ELR (cell line): ENCODE results near the gene PRKCA.
A peak's percentile ranks its signal among the peaks of the same experiment; 100 is the strongest.
"Not testable (repeated sequence)": the region's sequence is repeated elsewhere in the genome, so short reads cannot be mapped to it uniquely, and the experiment has no call there.

Source experiments
- DNase-seq: peaks from one replicate; pipeline ENCODE4 v3.0.0-alpha.2; 2015; ENCODE audit warnings: low read depth

Gene PRKCA

DNA sequence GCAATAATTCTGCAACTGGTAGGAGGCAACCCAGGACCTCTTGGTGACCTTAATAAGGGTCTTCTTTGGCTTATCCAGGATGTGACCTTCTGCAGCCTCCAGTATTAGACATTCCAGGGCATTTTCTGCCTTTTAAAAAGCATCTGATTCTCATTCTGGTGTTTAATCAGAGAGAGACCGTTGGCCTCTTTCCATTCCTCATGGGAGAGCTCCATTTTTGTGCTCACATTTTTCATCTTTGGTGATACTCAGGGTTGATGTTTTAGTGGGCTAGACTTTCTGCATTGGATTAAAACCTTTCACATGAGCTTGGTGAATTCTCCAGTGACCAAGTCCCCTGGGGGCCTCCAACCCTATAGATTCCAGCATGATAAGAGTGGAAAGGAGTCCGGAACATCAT lies 382.3 kb downstream of the PRKCA start:
- no peak for DNase-seq

DNA sequence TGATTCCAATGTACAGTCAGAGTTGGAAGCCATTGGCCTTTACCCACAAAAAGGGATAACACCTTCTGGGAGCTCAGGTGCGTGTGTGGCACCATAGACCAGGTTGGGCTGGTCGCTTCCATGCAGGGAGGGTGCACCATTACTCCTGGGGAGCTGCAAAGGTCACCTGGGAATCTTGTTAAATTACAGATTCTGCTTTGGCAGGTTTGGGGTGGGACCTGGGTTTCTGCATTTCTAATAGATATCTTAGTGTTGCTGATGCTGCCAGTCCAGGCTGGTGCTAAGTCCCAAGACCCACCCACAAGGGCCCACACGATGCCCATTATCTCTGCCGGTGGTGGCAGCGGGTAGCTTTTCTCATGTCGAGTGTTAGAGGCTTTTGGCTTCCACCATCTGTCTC lies 384.2 kb downstream of the PRKCA start:
- DNase-seq = no peak

DNA sequence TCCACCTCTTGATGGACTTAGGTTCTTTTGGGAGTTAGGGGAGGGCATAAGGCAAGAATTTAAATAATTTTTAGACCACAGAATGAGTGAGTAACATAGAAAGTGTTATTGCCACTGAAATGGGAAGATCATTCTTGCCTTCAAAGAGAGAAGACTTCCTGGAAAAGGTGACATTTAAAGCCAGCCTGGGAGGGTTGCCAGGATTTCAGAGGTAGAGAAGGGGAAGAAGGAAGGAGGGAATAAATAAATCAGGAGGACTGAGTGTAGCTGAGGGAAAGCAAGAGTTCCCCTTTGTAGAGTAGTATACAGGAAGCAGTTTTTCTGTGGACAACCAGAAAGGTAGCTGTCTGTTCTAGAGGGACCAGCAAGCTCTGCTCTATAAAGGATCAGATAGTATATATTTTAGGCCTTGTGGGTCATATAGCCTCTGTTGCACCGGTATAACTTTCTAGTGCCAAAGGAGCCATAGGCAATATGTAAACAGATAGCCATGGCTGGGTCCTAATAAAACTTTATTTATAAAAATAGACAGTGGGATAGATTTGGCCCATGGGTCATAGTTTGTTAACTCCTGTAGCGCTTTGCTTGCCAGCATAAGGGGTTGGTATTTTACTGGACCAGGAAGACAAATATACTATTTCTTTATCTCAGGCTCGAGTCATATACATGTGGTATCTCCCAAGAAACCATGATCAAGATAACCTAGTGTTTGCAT lies 385.3 kb downstream of the PRKCA start:
- no peak for DNase-seq

DNA sequence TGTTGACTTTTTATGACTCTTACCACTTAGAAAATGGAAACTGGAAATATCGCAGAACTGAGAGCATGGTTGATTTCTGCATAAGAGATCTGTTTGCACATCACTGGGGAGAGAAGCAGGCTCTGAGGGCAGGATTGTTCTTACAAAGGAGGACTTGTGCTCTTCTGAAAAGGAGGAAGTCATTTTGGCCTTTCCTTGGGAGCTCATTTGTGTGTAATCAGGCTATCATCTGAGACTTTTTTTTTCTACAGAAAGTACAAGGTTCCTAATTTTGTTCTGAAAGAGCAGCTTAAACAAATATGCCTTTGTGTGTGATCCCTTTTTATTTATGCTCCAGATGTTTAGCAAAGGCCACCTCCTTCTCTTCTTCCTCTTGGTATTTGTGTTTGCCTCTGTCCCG lies 386.8 kb downstream of the PRKCA start:
- no peak for DNase-seq

DNA sequence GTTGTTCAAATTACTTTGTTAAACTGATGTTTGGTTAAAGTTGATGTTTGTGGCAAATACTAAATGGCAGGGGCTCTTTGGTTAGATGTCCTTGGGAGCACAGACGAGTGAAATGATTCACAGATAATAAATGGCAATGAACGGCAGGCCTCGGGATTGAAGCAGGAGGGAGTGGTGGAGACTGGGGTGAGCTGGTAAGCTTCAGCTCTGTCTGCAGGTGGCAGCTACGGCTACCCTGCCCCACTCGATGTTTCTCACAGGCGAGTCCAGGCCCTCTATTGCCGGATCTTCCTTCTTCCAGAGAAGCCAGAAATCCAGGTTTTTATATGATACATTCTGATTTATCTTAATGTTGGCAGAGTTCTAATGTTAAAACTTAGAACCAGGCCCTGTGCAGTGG lies 387.8 kb downstream of the PRKCA start:
- no peak for DNase-seq

DNA sequence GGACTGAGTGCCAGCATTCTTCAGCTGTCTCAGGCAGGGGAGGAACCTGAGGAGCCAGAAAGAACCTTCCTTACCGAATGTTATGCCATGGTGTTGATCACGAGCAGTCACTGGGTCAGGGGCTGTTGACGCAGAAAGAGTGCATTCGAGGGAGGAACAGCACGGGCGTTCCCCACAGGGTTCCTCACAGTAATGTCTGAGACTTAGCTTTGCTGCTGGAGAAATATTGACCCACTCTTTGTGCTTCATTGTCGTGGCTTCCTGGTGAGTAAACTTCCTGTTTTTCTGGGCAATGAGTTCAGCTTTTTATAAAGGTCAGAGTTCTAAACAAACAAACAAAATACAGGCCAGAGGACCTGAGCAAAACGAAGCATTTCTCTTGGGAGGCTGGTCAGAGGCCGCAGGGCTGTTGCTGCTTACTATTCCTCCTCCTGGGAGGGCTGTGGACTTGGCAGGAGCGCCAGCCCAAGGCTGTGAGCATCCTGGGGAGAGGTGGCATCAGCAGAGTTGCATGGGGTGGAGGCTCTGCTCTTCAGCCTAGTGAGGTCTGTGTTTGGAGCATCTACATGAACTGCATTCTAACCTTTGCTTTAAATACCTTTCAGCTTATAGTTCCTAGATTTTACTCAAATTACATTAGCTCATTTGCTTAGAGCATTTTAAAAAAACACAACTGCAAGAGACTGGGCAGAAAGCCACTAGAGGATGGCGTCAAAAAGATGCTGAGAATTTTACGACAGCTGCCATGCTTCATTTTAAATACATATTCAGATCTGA lies 389.4 kb downstream of the PRKCA start:
- DNase-seq = peak; percentile 46

DNA sequence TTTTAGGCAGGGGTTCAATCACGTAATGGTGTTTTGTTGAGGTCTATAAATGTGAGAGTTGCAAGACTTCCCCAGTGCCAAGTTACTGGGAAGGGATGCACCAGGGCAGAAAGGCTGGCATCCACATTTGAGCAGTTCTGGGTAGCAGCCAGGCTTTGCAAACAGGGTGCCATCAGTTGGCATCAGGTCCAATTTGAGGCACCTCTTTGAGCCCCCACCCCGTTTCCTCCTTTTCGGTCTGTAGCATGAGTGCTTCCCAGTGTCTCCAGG lies 389.9 kb downstream of the PRKCA start:
- DNase-seq = no peak

DNA sequence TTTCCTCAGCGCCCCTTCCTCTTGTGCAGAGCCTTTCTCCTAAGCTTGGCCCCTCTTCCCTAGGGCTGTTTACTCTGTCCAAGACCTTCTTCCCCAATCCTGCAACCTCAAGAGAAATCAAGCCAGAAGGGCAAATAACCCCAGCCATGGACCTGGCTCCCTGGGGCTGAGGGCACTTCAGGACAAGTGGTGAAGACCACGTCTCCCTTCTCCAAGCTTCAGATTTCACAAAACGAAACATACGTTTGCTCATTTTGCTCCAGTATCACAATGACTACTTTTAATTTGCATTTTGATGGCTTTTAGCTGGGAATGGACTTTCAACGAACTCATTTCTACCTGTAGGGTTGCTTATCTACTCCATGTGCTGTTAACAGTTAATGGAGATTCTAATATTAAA lies 392.7 kb downstream of the PRKCA start:
- no peak for DNase-seq

DNA sequence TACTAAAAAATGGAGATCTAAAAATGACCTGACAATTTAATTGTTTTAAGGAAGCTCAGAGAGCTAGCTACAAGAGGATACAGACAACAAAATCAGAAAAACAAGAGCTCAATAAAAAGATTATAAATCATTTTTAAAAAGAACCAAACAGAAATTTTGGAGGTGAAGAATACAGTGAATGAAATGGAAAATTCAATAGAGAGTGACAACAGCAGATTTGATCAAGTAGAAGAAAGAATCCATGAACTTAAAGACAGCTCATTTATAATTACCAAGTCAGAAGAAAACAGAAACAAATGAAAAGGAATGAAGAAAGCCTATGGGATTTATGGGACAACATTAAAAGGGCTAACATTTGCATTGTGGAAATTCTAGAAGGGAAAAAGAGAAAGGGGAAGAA lies 395.9 kb downstream of the PRKCA start:
- DNase-seq = no peak

DNA sequence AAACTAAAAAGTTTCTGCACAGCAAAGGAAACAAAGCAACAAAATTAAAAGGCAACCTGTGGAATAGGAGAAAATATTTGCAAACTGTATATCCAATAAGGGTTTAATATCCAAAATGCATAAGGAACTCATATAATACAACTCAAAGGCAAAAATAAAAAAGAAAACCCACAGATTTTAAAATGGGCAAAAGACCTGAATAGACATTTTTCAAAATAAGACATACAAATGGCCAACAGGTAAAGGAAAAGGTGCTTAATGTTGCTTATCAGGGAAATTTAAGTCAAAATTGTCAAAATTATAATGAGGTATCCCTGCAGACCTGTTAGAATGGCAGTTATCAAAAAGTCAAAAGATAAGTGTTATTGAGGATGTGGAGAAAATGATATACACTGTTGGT lies 399.0 kb downstream of the PRKCA start:
- DNase-seq = no peak

DNA sequence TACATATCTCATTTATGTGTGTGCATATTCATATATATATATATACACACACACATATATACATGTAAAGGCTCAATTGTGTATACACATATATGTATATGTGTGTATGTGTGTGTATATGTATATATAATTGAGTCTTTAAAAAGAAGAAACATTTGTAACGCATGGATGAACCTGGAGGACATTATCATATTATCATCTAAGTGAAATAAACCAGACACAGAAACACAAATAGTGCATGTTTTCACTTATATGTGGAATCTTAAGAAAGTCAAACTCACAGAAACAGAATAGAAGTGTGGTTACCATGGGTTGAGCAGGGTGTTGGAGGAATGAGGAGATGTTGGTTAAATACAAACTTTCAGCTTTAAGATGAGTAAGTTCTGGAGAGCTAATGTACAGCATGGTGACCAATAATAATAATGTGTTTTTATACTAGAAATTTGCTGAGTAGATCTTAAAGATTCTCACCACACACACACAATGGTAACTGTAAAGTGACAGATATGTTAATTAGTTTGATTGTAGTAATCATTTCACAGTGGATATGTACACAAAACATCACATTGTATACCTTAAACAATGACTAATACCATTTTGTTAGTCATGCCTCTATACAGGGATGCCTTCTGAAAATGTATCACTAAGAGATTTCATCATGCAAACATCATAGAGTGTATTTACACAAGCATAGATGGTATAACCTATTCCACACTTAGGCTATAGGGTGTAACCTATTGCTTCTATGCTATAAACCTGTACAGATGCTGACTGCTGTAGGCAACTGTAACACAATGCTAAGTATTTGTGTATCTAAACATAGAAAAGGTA lies 399.9 kb downstream of the PRKCA start:
- peak; percentile 82 for DNase-seq

DNA sequence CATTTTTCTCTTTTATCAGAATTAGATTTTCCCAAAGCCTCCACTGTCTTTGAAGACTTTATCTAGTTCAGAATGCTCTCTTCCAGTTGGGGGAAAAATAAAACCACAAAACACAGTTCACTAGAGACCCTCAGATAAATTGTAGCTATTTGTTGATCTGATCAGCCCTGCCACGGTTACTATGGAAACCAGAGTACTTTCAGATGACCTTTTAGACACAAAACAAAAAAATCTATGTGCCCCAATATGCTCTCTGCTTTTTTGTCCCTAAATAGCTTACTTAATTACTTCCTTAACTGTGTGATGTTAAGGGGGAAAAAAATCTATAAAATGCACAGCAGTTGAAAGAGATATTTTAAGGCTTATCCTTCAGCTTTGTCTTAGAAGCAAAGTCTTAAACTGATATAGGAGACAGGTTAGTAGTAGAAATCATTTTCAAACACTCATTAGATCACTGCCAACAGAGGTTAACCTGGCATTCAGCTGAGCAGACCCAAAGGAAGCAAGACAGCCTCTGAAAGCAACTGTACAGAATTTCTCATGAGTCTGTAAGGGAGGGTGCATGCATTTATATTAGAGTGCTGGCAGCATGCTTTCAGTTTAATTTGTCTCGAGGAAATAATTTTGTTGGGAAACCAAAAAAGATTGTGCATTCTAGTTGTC lies 402.6 kb downstream of the PRKCA start:
- DNase-seq = no peak

DNA sequence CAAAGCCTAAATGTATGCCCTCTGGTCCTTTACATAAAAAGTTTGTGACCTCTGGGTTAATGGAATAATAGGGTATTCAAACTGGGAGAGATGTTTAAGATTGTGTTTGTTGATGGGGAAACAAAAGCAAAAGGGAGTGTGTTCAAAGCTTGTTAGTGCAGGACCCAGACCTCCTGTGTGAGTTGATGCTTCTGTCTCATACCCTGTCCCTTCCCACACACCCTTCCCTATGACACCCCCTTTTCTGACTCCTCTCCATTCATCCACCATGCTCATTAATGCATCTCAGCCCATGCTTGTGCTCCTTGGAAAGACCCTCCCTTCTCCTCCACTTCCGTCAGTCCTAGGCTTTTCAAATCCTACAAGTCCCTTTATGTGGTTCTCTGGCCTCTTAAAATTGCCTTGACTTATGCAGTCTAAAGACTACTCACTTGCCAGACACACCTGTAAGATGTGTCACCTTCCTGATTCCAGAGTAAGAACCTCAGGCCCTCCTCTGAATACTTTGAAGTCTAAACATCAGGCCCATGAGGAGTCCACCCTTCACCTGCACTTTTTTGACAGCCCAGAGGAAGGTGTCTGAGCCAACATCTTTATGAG lies 404.5 kb downstream of the PRKCA start:
- no peak for DNase-seq

DNA sequence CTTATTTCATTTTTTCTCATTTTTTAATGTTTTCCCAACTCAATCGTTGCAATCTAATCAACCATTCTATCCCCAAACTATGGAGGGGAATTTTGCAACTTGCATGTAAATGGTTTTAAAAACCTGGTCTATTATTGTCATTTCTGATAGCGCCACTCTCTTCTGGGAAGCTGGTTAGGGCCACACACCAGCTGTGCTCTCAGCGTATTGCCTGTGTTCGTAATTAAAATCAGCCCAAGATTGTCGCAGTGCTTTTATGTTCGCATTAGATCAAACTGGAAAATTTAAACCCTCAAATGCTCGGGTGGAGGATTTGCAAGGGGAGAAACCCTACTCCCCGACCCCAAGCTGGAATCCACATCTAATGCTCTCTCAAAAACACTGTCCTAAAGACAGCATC lies 409.0 kb downstream of the PRKCA start:
- no peak for DNase-seq

DNA sequence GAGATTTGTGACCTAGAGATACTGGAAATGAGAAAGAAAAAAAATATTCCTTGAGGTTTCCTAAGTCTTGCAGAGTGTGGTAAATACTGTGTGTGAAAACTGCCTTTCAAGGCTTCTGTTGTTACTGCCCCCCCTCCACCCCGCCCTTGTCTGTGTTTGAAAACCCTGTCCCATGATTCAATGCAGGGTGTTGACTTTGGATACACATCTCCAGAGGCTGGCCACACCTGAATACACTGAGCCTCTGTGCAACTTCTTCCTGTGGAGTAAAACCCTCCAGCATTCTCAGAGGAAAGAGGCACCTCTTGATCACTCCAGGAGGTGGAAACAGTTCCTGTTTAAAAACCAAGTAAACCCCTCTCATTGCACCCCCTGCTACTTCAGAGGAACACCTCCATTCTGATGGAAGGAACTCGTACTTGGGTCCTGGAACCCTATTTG lies 409.5 kb downstream of the PRKCA start:
- no peak for DNase-seq

DNA sequence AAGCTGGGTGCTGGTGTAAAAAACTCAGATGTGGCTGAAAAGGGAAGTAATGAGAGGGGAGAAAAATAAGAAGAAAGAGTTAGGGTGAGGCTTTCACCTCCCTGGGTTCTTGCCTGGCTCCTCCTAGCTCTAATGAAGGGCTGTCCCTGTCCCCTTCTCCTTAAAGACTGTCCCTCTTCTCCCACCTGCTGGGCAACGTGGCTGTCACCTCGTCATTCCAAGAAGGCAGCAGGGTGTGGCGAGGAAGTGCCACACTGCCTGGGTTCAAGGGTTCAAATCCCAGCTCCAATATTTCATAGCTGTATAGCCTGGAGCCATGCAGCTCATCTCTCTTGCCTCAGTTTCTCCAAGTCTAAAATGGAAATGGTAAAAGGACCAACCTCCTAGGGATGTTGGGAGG lies 410.0 kb downstream of the PRKCA start:
- DNase-seq = no peak

DNA sequence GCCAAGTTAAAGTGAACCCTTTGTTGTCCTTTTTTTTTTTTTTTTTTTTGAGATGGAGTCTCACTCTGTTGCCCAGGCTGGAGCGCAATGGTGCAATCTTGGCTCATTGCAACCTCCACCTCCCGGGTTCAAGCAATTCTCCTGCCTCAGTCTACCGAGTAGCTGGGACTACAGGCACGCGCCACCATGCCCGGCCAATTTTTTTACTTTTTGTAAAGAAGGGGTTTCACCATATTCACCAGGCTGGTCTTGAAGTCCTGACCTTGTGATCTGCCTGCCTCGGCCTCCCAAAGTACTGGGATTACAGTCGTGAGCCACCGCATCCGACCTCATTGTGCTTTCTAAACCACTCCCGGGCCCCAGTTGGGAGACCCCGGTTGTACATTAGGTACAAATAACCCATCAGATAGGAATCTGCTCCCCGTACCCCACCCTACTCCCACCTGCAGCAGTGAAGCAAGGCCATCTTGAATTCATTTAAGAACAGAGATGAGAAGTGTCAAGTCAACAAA lies 410.7 kb downstream of the PRKCA start:
- DNase-seq = not testable (repeated sequence)

DNA sequence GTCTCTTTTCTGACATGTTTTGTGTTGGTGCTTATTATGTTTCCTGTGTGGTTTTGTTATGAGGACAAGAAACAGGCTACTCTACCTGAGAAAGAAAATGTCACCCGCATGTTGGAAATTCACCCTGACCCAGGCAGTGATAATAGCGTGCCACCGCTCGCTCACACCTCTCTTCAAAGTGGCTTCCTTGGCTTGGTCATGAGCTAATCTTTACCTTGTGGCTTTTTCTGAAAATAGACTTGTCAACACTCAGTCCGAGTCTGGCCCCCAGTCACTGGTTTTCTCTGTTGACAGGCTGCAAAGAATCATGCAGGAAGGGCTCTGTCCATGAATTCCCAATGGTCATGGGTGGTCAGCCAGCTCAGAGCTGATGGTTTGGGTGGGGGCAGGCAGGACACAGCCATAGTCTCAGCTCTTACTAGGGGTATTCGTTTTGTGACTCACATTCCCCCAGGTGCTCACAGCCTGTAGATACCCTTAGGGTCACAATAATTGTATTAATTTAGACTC lies 411.2 kb downstream of the PRKCA start:
- DNase-seq = no peak

DNA sequence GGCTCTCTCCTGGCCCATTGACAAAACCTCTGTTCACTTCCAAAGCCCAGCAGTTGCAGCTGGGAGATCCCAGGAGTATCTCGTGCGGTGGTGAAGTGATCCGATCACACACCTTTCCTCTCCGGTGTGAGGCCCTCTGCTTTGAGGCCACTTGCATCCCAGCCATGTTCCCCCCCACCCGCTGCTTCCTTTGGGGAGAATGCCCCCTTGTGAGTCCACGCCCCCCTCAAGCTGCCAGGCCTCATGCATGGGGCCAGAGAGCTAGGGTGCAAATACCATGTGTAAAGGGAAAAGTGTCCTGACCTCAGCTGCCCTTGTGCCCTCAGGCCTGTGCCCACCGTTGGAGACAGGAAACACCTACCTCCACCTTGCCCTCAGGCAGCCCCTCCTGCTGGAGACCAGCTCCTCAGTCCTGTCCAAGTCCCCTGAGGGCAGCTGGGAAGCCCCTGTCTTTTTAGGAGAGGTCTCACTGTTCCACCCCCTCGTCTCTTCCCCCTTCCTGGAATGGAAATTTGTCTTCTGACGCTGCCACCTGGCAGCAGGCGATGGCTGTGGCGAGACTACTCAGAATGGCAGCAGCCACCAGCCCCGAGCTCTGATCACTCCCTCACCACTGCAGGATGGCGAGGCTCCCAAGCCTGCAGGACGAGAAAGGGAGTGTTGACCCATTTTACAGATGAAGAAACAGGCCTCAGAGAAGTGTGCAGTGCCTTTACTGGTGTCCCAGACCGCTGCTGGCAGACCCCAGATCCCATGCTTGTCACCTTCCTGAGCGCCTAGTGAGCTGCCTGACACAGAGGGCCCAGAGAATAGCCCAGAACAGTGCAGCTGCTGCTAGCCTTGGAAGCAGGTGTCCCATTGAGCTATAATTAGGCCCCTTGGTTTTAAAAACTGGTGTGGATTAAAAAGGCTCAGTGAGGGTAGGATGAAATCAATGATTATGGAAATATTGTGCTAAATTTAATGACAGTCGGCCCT lies 411.9 kb downstream of the PRKCA start:
- no peak for DNase-seq

DNA sequence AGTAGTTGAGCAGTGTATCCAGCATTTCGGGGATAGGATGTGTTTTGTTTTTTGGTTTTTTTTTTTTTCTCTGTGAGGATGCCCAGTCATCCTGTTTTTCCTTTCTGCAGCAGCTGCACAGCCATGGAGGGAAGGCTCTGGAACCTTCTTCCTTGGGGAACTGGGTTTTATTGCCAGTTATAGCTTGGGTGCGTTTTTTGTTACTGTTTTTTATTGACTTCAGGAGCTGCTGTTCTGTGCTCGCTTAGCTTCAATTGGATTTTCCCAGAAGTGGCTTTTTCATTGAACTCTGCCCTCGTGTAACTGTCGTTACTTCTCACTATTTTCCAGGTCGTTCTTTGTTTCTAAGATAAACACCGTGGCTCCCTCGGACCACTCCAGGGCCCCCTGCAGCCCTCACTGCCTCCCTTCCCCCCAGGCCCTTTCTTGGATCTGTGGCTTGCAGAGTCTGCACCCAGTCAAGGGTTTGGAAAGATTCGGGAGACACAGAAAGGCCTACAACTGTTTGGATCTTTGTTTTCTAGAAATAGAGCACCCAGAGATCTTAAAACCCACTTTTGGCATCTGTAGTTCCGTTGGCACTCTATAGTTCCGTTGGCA lies 412.8 kb downstream of the PRKCA start:
- DNase-seq = no peak
